Measurements from ENCODE around the gene ABCA3.

Gene ABCA3

DNA sequence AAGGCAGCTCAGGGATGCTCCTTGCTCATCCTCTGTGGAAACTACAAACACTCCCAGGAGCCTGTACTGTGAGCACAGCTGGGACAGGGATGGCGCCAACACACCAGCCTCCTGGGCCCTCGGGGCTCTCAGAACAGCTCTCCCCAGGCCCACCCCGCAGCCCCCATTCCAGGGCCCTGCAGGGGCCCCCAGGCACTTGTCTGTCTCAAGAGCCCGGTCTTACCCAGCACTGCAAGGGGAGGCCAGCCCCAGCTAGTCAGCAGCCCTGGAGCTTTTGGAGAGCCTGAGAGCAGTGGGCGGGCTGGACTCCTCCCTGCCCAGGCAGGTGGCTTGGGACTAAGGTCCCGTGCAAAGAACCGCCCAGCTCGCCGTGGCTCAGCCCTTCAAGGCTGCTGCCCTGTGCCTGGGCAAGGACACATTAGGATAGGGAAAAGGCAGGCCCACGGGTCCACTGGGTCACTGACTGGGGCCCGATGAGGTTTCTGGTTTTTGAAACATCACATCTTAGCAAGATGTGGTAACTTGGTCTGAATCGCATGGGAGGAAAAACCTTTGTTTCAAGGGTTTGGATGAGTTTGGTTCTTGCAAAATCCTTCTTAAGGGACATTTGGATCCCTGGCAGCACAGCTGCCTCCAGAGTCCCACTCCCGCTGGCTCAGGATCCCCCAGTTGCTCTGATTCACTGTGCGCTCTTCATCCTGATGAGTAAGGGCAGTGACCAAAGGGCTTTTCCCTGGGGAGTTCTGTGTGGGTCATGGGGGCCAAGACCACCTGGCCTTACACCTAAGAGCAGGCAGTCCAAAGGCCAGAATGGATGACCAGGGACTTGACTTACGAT is 101.5 kb downstream of the ABCA3 start:
- no peak for DNase-seq (ENCODE audit: extremely low read depth, low read depth)
- H3K4me3 ChIP-seq (replicated peaks; ENCODE audit: low read depth, low read length): no peak overlapping the region

DNA sequence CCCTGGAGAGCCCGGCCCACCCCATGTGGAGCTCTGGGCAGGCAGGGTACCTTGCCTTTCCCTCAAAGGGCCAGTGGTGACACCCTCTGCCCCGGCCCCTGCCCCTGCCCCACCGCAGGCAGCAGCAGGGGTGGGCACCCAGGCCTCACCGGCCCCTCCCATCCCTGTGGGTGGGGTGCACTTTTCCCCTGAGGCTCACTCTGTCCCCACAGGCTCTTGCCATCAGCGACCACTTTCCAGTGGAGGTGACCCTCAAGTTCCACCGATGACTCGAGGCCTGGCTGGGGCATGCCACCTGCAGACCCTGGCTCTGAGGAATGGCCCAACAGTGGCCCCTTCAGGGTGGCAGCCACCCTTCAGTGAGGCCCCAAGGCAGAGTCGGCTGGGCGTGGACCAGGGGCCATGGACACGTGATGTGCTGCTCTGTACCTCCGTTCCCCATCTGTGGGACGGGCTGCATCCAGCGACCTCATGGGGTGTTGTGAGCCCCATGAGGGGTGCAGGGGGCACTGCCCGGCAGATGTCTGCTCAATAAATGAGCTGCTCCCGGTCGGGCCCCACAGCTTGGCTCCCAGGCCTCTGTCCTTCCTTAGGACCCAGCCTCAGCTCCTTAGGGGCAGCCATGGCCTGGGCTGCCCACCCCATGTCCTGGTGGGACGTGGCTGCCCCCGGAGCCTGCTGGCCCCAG is 102.2 kb downstream of the ABCA3 start:
- DNase-seq (ENCODE audit: extremely low read depth, low read depth): no peak
- no peak for TF ChIP-seq CTCF (IDR thresholded peaks at IDR 0.05; ENCODE audit: low read depth, low read length, missing control alignments)
- H3K4me3 ChIP-seq (replicated peaks; ENCODE audit: low read depth, low read length): no peak overlapping the region

More for the DNA sequence above, 101.5 kb downstream of the ABCA3 start:
- TF ChIP-seq CTCF (IDR thresholded peaks at IDR 0.05; ENCODE audit: low read depth, low read length, missing control alignments): no peak

GRCh38 chr16:2237493-2238149 is 102.9 kb downstream of the ABCA3 start:
- DNase-seq (ENCODE audit: extremely low read depth, low read depth): no peak
- TF ChIP-seq CTCF (IDR thresholded peaks at IDR 0.05; ENCODE audit: low read depth, low read length, missing control alignments): no peak
- no peak overlapping the region for H3K4me3 ChIP-seq (replicated peaks; ENCODE audit: low read depth, low read length)

- H3K4me3 ChIP-seq (replicated peaks; ENCODE audit: low read depth, low read length): no peak overlapping the region
- no peak for TF ChIP-seq CTCF (IDR thresholded peaks at IDR 0.05; ENCODE audit: low read depth, low read length, missing control alignments)
- no peak for DNase-seq (ENCODE audit: extremely low read depth, low read depth)
Observed at GRCh38 chr16:2237102-2237482, 103.4 kb downstream of the ABCA3 start.

DNA sequence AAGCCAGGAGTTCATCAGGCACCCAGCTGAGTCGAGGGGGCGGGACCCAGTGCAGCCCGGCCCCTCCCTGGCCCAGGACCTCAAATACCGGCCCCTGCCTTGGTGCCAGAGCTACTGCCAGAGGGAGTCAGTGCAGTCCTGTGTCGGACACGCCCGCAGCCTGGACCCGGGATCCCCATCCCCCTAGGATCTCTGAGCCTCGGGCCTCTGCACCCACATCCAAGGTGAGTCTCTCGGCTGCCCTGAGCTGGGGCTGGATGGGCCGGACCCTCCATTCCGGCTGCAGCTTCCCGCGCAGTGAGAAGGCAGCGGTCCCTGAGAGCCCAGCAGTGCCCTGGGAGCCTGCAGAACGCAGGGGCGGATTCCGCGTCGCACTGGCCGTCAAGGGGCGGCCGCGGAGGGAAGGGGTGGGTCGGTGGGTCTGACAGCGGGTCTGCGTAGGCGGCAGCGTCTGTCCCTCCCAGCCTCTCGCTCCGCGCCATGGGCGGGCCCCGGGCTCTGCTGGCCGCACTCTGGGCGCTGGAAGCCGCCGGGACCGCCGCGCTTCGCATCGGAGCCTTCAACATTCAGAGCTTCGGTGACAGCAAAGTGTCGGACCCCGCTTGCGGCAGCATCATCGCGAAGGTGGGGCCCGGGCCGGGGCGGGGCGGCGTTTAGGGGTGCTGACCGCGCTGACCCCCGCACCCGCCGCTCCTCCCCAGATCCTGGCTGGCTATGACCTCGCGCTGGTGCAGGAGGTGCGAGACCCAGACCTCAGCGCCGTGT is 104.0 kb downstream of the ABCA3 start, which contains the start of gene DNASE1L2:
Gene DNASE1L2, plus strand, starts transcription at position 108 of the 765 bp plus-strand sequence. Its CDS starts 373 bp downstream, at position 481.
- TF ChIP-seq CTCF (IDR thresholded peaks at IDR 0.05; ENCODE audit: low read depth, low read length, missing control alignments): no peak
- no peak for DNase-seq (ENCODE audit: extremely low read depth, low read depth)
- H3K4me3 ChIP-seq (replicated peaks; ENCODE audit: low read depth, low read length): no peak within 1 kb of the TSS

DNA sequence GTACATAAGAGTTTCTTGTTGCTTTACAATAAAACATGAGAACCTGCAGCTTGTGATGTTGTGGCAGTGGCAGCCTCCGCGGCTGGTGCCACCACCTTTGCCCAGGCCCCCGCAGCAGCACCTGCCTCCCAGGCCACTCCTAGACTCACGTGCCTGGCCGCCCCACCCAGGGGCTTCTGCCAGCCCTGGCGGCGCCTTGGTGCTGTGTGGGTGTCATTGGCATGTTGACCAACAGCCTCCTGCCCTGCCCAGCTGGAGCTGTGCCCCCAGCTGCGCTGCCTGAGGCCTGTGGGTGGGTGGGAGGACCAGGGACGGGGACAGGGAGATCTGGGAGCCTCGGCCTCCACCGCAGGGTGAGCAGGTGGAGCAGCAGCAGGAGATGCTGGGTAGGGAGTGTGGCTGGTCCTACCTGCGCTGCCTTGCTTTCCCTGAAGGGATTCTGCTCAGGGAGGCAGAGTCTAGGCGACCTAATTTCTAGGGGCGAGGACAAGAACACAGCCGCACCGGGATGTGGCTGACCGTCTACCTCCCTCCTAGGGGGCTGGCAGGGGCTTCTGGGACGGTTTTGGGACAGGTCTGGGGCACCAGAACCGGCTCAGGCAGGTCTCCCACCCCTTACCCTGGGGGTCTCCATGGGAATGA is 104.7 kb downstream of the ABCA3 start:
- no peak for DNase-seq (ENCODE audit: extremely low read depth, low read depth)
- TF ChIP-seq CTCF (IDR thresholded peaks at IDR 0.05; ENCODE audit: low read depth, low read length, missing control alignments): no peak
- H3K4me3 ChIP-seq (replicated peaks; ENCODE audit: low read depth, low read length): no peak overlapping the region

Data from HFF-Myc (cell line).